Adrenal gland (tissue), 12 donors: Measurements from ENCODE around the gene ANO10. TPM values are rescaled to one million over a fixed set of nuclear protein-coding genes. Genes with fewer than 3 reads are reported as not detected.
"Not testable (repeated sequence)": the region's sequence is repeated elsewhere in the genome, so short reads cannot be mapped to it uniquely, and the experiment has no call there.

Experiments used
- DNase-seq, 7 donors: peaks; one replicate each; pipeline ENCODE4 v3.0.0-alpha.2; 2019 to 2020
- H3K27ac ChIP-seq, 5 donors: fragments of 200-600 bp; sonication (generic) in 4 of 5; 1 replicate in 3 of 5; 2 replicates in 2 of 5; pipeline versions ENCODE4 v1.5.1 to v1.8.0; 2016 to 2020; ENCODE audit warnings: mild to moderate bottlenecking in 1 of 5
- H3K27me3 ChIP-seq: fragments of 200-600 bp; 2 replicates; pipeline ENCODE4 v1.8.0; 2021
- H3K36me3 ChIP-seq, 2 donors: fragments of 200-600 bp; replicated peaks in 1 of 2; 1 replicate in 1 of 2; 2 replicates in 1 of 2; pipeline versions ENCODE4 v1.5.1 to v1.8.0; 2018 to 2022
- H3K4me1 ChIP-seq, 2 donors: fragments of 200-600 bp; replicated peaks in 1 of 2; 1 replicate in 1 of 2; 2 replicates in 1 of 2; pipeline versions ENCODE4 v1.5.1 to v1.8.0; 2018 to 2021
- H3K4me3 ChIP-seq, 4 donors: fragments of 200-600 bp; sonication (generic) in 3 of 4; one replicate each; pipeline ENCODE4 v1.5.1; 2016 to 2018
- H3K9me3 ChIP-seq, 3 donors: fragments of 200-600 bp; sonication (generic) in 1 of 3; replicated peaks in 1 of 3; 1 replicate in 2 of 3; 2 replicates in 1 of 3; pipeline versions ENCODE4 v1.5.1 to v1.8.0; 2016 to 2021
- POLR2A ChIP-seq, 2 donors: fragments of 450-650 bp; IDR thresholded peaks; one replicate each; pipeline ENCODE4 v1.6.1; 2017; ENCODE audit warnings: antibody characterized with exemption in 2 of 2, mild to moderate bottlenecking in 2 of 2, moderate library complexity in 1 of 2
- WGBS, 4 donors: extraction: QIAGEN DNeasy Blood & Tissue Kit in 2 of 4; methylation state at CpG; one replicate each; pipeline versions ENCODE4 v1.1.5 to v1.1.7; 2013 to 2017; 5-methylcytosine and 5-hydroxymethylcytosine counted together
- intact Hi-C, 2 donors: fragments of 100-400 bp; cut with DNase I; formaldehyde crosslinking; loops; one replicate each; pipeline versions ENCODE4 v1.14.1 to v1.15.0; 2022 to 2023
- polyA plus RNA-seq, 3 donors: library from polyadenylated mRNA; stranded (reverse); fragments of 200-250 nt in 2 of 3; fragments of 350-450 nt in 1 of 3; fragmentation: Illumina TruSeq in 1 of 3; extraction: RNeasy Lipid Tissue Mini Kit (QIAGEN cat#74804) in 1 of 3; gene quantifications; one replicate each; pipeline ENCODE4 v1.2.3, GENCODE V29; 2013 to 2014
- total RNA-seq, 9 donors: library from RNA; depleted of rRNA in 4 of 9; stranded (reverse); fragments of >200 nt in 4 of 9; fragments of 120-200 nt in 1 of 9; fragmentation: NEBNext Ultra II Directional in 1 of 9; extraction: Animal tissue kit (Norgen Biotek cat#: 25700) in 1 of 9; gene quantifications; one replicate each; pipeline versions ENCODE4 v1.1.0 to v1.2.4, GENCODE V29; 2013 to 2023
- TF ChIP-seq, protein P1 (sequence below), 6 experiments: fragments of 450-650 bp in 4 of 6; fragments of 200-600 bp in 2 of 6; sonication (generic) in 1 of 6; IDR thresholded peaks; 1 replicate in 5 of 6; 2 replicates in 1 of 6; pipeline versions ENCODE4 v1.5.1 to v1.8.0; 2016 to 2021; ENCODE audit warnings: antibody characterized with exemption in 6 of 6, mild to moderate bottlenecking in 2 of 6, moderate library complexity in 1 of 6
- donor health status: healthy with polysubstance abuse.
- donor health status: Bipolar disorder and iron deficiency.
- donor health status: DM: yes; HTN: yes; CAD: no.
- donor health status: DM: no; HTN: no; CAD: no.
- donor health status: DM: no; HTN: no; CAD: no.
- donor health status: DM: yes; HTN: yes; CAD: no.

The ANO10 gene
- total and polyA plus RNA-seq, 12 donors: 10.7 to 34.8 (median 22.0) TPM

DNA sequence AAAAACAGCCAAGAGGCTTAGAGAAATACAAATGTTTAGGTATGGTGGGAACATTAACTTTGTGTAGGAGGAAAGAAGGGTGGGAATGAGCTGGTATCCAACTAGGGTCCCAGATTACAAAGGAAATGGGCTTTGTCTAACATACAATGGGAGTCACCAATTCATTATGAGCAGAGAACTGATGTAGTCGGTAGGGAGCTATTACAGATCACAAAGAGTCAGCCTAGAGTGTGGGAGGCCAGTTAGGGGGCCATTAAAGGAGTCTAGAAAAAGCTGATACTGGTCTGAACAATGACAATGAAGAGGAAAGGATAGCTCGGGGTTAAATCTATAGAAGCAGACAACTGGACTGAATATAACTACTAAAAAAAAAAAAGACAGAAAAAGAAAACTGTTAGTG is 15.5 kb downstream of the ANO10 start:
- Histone ChIP-seq H3K36me3 (no peaks in the 10 kb centered on the region), H3K4me1 (no peaks in the 10 kb centered on the region), H3K27ac (no peak overlapping the region), H3K27me3 (no peaks in the 10 kb centered on the region), H3K4me3 (no peak overlapping the region), H3K9me3 (no peaks in the 10 kb centered on the region)
- DNase-seq: no peak
- no peak for TF ChIP-seq POLR2A (IDR thresholded peaks at IDR 0.05)
- TF ChIP-seq, protein P1, sequence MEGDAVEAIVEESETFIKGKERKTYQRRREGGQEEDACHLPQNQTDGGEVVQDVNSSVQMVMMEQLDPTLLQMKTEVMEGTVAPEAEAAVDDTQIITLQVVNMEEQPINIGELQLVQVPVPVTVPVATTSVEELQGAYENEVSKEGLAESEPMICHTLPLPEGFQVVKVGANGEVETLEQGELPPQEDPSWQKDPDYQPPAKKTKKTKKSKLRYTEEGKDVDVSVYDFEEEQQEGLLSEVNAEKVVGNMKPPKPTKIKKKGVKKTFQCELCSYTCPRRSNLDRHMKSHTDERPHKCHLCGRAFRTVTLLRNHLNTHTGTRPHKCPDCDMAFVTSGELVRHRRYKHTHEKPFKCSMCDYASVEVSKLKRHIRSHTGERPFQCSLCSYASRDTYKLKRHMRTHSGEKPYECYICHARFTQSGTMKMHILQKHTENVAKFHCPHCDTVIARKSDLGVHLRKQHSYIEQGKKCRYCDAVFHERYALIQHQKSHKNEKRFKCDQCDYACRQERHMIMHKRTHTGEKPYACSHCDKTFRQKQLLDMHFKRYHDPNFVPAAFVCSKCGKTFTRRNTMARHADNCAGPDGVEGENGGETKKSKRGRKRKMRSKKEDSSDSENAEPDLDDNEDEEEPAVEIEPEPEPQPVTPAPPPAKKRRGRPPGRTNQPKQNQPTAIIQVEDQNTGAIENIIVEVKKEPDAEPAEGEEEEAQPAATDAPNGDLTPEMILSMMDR (IDR thresholded peaks at IDR 0.05): no peak
- WGBS, 4 donors: 59 to 76% (median 68%) methylated on average over 2 of the region's 2 CpGs
- intact Hi-C loops: no loop called here

DNA sequence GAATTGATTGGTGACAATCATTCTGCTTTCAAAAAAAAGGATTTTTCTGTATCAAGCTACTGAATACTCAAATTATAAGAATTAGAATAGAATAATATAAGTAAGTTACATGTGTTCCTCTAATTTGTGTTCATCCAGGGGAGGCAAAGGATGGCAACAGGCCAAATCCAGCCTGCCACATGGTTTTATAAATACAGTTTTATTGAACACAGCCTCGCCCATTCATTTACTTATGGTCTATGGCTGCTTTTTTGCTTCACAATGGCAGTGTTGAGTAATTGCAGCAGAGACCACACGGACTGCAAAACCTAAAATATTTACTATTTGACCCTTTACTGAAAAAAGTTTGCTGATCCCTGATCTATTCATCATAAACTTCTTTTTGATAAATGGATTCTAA is 21.9 kb downstream of the ANO10 start:
- 83 to 89% (median 84%) methylated on average over 1 to 2 of the region's 2 CpGs for WGBS, 4 donors

DNA sequence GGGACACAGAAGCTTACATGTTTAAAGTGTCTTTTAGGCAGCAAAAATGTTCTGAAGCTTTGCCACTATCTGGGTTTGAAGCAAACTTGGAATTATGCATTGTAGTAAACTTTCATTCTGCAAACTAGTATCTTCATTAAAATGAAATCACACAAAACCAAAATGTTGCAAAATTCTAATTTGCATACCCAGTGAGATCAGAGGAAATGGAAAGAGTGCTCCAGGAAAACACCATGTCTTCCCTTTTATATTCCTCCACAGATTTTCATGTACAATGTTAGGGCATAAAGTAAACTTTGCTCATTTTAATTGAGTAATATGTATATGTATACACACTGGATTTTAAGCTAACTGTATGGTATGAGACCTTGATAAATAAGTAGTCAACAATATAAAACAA is 23.9 kb downstream of the ANO10 start:
- Histone ChIP-seq H3K9me3 (no peaks in the 10 kb centered on the region), H3K27ac (no peak overlapping the region), H3K4me3 (no peak overlapping the region), H3K4me1 (no peaks in the 10 kb centered on the region), H3K27me3 (no peaks in the 10 kb centered on the region), H3K36me3 (no peaks in the 10 kb centered on the region)
- TF ChIP-seq POLR2A (IDR thresholded peaks at IDR 0.05): no peak
- intact Hi-C loops: no loop called here
- DNase-seq: no peak

More for the DNA sequence above, 21.9 kb downstream of the ANO10 start:
- H3K36me3 ChIP-seq, intact Hi-C loops, H3K27ac ChIP-seq, H3K27me3 ChIP-seq, DNase-seq, H3K4me1 ChIP-seq, H3K9me3 ChIP-seq, H3K4me3 ChIP-seq: not testable (repeated sequence)

DNA sequence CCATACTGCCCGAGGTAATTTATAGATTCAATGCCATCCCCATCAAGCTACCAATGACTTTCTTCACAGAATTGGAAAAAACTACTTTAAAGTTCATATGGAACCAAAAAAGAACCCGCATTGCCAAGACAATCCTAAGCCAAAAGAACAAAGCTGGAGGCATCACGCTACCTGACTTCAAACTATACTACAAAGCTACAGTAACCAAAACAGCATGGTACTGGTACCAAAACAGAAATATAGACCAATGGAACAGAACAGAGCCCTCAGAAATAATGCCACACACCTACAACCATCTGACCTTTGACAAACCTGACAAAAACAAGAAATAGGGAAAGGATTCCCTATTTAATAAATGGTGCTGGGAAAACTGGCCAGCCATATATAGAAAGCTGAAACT is 25.6 kb downstream of the ANO10 start:
- DNase-seq, H3K27me3 ChIP-seq, H3K9me3 ChIP-seq, H3K27ac ChIP-seq, H3K4me3 ChIP-seq, H3K4me1 ChIP-seq, H3K36me3 ChIP-seq, intact Hi-C loops: not testable (repeated sequence)
- 78 to 100% (median 90%) methylated on average over 2 to 3 of the region's 3 CpGs for WGBS, 4 donors

DNA sequence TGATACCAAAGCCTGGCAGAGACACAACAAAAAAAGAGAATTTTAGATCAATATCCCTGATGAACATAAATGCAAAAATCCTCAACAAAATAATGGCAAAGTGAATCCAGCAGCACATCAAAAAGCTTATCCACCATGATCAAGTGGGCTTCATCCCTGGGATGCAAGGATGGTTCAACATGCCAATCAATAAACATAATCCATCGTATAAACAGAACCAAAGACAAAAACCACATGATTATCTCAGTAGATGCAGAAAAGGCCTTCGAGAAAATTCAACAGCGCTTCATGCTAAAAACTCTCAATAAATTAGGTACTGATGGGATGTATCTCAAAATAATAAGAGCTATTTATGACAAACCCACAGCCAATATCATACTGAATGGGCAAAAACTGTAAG is 26.5 kb downstream of the ANO10 start:
- H3K9me3 ChIP-seq, H3K27ac ChIP-seq, intact Hi-C loops, H3K27me3 ChIP-seq, H3K4me1 ChIP-seq, H3K4me3 ChIP-seq, H3K36me3 ChIP-seq, DNase-seq: not testable (repeated sequence)
- 96 to 100% (median 98%) methylated on average over 3 of the region's 3 CpGs for WGBS, 4 donors

DNA sequence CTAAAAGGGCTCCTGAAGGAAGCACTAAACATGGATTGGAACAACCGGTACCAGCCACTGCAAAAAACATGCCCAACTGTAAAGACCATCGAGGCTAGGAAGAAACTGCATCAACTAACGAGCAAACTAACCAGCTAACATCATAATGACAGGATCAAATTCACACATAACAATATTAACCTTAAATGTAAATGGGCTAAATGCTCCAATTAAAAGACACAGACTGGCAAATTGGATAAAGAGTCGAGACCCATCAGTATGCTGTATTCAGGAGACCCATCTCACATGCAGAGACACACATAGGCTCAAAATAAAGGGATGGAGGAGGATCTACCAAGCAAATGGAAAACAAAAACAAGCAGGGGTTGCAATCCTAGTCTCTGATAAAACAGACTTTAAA is 28.2 kb downstream of the ANO10 start:
- intact Hi-C loops, H3K27ac ChIP-seq, H3K9me3 ChIP-seq, H3K4me1 ChIP-seq, DNase-seq, H3K27me3 ChIP-seq, H3K4me3 ChIP-seq, H3K36me3 ChIP-seq: not testable (repeated sequence)
- WGBS, 4 donors: 91 to 97% (median 95%) methylated on average over 4 of the region's 4 CpGs

DNA sequence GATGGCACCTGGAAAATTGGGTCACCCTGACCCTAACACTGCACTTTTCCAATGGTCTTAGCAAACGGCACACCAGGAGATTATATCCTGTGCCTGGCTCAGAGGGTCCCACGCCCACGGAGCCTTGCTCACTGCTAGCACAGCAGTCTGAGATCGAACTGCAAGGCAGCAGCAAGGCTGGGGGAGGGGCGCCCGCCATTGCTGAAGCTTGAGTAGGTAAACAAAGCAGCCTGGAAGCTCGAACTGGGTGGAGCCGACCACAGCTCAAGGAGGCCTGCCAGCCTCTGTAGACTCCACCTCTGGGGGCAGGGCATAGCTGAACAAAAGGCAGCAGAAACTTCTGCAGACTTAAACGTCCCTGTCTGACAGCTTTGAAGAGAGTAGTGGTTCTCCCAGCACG is 29.9 kb downstream of the ANO10 start:
- H3K4me3 ChIP-seq, H3K27ac ChIP-seq, H3K36me3 ChIP-seq, intact Hi-C loops, H3K4me1 ChIP-seq, DNase-seq, H3K27me3 ChIP-seq, H3K9me3 ChIP-seq: not testable (repeated sequence)
- 82 to 93% (median 89%) methylated on average over 5 to 10 of the region's 10 CpGs for WGBS, 4 donors
